HPDE6-E6E7 (cell line): ENCODE data around the gene ZBTB14.
A peak's percentile ranks its signal among the peaks of the same experiment; 100 is the strongest.

ENCODE experiments used
- DNase-seq: peaks from one replicate; pipeline ENCODE4 v3.0.0; 2011; ENCODE audit warnings: missing footprints; ENCODE audit errors: extremely low spot score

Gene ZBTB14, protein sequence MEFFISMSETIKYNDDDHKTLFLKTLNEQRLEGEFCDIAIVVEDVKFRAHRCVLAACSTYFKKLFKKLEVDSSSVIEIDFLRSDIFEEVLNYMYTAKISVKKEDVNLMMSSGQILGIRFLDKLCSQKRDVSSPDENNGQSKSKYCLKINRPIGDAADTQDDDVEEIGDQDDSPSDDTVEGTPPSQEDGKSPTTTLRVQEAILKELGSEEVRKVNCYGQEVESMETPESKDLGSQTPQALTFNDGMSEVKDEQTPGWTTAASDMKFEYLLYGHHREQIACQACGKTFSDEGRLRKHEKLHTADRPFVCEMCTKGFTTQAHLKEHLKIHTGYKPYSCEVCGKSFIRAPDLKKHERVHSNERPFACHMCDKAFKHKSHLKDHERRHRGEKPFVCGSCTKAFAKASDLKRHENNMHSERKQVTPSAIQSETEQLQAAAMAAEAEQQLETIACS

DNA sequence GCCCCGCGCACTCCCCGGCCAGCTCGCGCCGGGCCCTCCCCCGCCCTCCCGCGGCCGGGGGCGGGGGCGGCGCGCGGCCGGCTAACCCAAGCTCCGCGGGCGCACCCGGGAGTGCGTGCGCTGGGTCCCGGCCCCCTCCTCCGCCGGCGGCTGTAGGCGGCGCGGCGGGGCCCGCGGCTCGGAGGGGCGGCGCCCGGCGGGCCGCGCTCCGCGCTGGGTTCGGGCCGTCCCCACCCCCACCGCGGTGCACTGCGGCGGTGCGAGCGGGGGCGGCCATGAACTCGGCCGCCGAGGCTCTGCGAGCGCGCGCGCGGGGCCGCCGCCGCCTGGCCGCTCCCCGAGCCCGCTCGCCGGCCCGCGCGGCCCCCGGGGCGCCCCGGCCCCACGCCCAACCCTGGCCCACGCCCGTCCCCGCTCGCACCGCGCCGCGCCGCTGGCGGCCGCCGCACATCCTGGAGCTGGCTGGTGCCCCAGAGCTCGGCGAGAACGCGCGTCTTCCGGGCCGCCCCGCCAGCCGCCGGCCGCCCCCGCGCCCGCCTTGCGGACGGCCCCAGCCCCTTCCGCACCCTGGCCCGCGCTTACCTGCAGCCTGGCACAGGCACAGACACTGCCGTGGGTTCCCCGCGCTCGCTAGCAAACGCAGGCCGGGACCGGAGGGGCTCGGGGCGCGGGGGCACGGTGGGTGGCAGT, at the start of gene ZBTB14:
Gene ZBTB14 (minus strand): TSS at position 496 of the 690 bp plus-strand sequence. CDS start 2,480 bp downstream, outside the sequence.
- DNase-seq: peak; percentile 46

- no peak for DNase-seq
Observed at GRCh38 chr18:5339202-5339834, 43.8 kb upstream of the ZBTB14 start.

DNA sequence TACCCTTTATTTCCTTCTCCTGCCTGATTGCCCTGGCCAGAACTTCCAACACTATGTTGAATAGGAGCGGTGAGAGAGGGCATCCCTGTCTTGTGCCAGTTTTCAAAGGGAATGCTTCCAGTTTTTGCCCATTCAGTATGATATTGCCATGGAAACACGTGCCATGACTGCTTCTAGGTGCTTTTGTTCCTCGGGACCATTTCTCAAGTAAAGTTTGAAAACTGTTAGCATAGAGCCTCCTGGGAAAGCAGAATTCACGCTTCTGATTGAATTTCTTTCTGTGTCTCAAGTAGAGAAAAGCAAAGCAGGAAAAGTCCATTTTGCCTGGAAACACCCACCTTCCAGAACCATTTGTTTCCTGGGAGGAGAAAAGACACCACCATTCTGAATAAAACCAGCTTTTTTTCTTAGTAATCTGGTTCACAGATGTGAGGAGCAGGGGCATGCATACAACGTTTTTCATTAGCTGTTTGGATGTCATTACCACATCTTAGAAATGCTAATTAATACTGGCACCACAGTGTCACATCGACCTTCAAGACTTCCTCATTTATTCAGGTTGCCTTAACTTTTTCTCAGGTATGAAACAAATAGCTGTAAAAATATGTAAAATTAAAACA, 39.0 kb upstream of the ZBTB14 start:
- no peak for DNase-seq

GRCh38 chr18:5318061-5318700, 22.7 kb upstream of the ZBTB14 start:
- DNase-seq: no peak

DNA sequence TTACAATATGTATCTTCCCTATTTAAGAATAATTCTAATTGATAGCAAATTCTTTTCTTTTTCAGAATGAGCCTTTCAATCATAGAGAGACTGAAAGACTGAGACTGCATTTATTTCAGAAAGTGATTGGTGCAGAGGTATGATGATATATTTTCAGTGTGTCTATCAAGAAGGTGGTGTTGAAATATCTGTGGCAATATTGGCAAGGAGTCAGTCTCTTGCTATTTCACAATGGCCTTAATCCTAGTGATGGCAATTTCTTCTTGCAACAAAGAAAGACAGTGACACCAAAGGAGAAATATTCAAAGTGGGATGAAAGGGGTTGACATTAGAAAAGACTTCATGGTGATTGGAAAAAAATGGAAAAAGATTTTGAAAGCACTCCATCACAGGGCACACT, 21.7 kb upstream of the ZBTB14 start:
- DNase-seq: no peak

DNA sequence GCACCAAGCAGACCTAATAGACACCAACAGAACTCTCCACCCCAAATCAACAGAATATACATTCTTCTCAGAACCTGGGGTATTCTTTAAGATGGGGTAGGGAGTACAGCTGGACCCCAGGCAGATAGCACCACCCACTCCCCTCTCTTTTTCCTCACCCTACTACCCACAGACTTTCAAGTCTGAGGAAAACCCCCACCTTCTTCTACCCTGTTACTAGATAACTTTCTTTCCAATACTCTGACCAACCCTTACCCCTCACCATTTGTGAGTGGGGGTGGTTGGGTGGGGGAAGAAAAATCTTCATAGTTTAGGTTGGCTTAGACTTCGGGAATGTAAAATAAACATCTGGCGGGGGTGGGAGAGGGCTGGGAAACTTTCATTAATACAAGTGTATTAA, 20.3 kb upstream of the ZBTB14 start:
- DNase-seq: no peak

GRCh38 chr18:5311301-5311989, 15.9 kb upstream of the ZBTB14 start:
- DNase-seq: no peak

GRCh38 chr18:5309888-5310470, 14.5 kb upstream of the ZBTB14 start:
- DNase-seq: no peak

- DNase-seq: no peak
Observed at GRCh38 chr18:5305835-5306234, 10.3 kb upstream of the ZBTB14 start.

- no peak for DNase-seq
Observed at GRCh38 chr18:5304232-5304631, 8.7 kb upstream of the ZBTB14 start.

- no peak for DNase-seq
Observed at GRCh38 chr18:5303636-5304035, 8.1 kb upstream of the ZBTB14 start.

DNA sequence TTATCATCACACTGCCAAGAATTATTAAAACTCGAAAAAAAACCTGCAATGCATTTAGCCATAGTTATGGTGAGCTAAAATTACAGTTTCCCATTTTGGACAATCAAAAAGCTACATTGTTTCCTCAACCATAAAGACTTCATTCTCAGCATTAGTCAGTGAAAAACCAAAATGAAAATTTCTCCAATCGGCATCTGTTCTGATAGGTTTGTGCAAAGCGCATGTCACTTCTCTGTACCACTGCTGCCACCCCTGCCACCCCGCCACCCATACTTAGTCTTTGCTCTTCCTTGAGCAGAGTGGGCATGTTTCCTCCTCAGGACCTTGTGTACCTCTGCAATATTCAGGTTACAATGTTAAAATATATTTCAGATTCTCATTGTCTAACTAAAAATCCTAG, 7.1 kb upstream of the ZBTB14 start:
- no peak for DNase-seq

DNA sequence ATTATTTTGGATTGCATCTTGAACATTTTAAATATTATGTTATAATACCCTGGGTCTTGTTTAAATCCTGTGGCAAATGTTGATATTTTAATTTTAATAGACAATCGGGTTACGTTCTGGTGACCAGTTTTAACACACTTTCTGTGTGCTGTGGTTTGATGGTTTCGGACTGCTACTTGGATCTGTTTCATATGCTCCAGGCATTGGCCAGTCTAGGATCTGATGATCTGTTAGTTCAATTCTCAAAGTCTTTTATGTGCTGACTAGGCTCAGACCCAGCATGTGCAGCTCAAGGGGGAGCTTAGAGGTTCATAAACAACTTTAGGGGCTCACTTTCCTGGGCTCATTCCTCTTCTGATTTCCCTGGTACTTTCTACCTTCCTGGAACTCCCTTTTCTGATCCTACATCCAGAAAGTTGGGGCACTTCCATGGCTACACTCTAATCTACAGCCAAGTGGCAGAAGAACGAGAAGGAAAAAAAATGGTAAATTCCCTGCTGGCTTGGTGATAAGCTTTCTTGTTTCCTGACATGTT, 5.0 kb upstream of the ZBTB14 start:
- DNase-seq: no peak

DNA sequence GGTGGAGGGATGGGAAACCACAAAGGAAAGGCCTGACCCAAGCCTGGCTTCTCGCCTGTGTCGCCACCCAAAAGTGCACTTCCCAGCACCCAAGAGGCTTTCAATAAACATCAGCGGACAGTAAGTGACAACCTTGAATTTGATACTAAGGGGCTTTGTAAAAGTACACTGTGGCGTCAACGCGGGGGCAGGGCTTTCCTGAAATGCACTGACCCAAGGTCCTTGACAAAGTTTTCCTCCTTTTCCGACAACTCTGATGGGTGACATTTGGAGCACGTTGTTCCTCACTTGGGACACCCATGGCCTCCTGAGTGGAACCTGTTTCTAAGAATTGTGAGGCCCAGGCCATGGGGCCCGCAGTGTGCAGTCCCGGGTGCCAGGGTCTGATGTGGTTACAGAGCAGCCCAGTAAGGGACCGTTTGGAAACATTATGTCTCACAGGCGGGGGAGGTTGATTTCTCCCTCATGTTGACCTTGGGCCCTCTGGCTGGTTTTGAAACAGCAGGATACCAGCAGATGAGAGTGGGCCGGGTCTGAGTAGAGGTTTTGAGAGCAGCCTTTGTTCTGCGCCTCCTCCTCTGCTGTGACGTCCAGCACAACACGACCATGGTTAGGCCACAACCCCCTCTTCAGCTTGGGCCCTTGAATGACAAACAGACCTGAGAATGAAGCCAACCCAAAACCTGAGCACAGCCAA, 2.8 kb upstream of the ZBTB14 start:
- DNase-seq: no peak

DNA sequence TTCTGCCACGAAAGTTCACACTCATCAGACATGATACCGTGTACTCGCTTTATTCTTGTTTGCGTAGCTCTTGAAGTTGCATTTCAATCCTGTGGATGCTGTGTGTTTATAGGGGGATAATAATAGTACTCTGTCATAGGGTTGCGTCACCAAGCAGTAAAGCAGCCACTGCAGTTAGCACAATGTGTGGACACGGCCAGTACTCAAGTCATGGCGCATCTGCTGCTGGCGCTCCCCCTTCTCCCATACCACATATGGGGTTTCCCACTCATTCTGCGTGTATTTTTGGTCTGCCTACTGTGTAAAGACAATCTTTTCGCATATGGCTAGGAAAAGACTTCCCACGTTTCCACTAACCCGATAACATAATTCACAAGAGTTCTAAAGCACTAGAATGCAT, 2.1 kb upstream of the ZBTB14 start:
- DNase-seq: no peak

- peak; percentile 61 for DNase-seq
Observed at GRCh38 chr18:5296706-5297320, 1.3 kb upstream of the ZBTB14 start.

DNA sequence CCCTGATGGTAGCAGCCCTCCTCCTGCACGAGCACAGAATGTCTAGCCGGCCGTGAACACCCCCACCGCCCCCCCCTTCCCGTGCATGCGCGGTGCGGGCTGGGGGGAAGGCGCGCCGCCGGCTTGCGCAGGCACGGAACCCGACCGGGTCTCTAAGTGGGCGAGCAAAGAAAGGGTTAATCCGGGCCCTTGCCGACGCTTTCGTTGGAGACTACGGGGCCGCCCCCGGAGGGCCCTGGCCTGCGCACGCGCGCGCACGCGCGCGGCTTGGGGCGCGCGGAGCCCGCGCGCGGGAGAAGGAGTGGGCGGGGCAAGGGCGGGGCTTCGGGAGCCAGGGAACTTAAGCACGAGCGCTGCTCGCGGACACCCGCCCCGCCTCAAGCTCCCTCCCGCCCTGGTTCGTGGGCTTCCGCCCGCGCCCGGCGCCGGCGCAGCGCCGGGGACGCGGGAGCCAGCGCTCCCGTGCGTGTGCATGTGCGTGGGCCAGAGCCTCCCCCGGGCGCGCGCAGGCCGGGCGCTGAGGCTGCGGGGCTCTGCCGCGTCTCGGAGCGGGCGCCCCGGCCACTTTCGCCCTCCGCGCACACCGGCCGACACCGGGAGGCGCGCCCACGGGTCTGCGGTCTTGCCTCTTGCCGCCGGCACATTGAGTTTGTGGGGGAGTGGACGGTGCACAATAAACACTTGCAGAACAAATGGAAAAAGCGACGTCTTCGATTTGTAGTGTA, 617 bp upstream of the ZBTB14 start:
- peak; percentile 83 for DNase-seq

DNA sequence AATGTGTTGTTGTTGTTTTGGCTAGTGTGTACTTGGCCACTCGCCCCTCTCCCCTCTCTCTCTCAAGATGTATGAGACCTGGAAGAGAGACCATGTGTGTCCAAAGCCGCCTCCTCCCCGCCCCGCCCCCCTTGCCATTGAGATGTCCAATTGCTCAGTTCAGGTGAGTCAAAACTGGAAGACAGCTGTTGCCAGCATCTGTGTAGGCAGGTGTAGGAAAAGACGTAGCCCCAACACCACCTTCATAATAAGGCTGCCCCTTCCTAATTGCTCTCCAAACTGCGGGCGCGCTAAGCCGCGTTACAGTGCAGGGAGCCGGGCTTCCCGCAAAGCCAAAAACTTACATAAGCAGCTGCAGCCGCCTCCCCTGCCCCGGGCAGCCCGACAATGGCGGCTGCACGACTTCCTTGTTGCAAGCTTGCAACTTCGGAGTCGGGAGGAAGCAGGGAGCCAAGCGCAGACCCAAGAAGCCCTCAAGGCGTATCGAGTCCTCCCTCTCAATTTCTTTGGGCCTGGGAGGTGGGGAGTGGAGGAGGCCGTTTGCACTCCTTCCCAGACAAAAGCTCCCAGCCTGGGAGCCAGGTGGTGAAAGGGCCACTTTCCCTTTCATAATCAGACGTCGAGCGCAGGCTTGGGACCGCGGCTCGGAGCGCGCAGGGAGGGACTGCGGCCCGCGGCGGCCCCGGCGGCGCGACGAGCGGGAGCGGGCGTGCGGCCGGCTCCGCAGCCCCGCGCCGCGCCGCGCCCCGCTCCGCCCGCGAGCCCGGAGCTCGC, 882 bp downstream of the ZBTB14 start:
- peak; percentile 32 for DNase-seq
